Hepatic stellate cell (primary cell): ENCODE results near the gene OR52R1.
"Not testable (repeated sequence)": the region's sequence is repeated elsewhere in the genome, so short reads cannot be mapped to it uniquely, and the experiment has no call there.

Experiments
- DNase-seq: peaks from one replicate; pipeline ENCODE4 v3.0.0; 2011; ENCODE audit warnings: low spot score

OR52R1 gene

GRCh38 chr11:4804280-4804679 is at the start of gene OR52R1:
Gene OR52R1 (minus strand): TSS chr11:4804380. CDS start chr11:4804380, 0 bp downstream.
- no peak for DNase-seq

- peak; percentile 21 for DNase-seq
Measured at GRCh38 chr11:4851033-4851432, 46.9 kb upstream of the OR52R1 start.

- peak; percentile 1 for DNase-seq
Measured at GRCh38 chr11:4848908-4849532, 44.8 kb upstream of the OR52R1 start, which contains the start of gene OR51S1. Gene OR51S1 (minus strand): TSS chr11:4849208. CDS start chr11:4849208, 0 bp downstream.

- no peak for DNase-seq
Measured at GRCh38 chr11:4839851-4840549, 35.8 kb upstream of the OR52R1 start.

DNA sequence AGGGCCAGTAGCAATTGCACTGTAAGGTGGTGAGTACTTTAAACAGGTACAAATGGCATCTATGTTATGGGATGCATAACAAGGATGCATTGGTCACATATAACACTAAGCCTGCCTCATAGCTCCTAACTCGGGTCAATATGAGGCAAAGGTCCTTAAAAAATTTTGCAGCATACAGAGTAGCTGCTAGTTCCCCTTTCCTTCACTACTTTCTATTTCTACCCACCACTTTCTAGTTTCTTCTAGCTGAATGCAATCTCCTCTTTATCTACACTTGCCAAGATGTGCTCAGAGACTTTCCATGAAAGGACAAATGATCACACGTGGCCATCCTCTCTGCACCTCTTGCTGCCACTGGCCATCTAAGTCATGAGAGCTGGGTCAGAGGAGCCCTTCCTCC is 26.7 kb upstream of the OR52R1 start:
- no peak for DNase-seq

GRCh38 chr11:4830346-4830745 is 26.2 kb upstream of the OR52R1 start:
- DNase-seq: no peak

GRCh38 chr11:4826425-4826824 is 22.2 kb upstream of the OR52R1 start:
- peak; percentile 1 for DNase-seq

DNA sequence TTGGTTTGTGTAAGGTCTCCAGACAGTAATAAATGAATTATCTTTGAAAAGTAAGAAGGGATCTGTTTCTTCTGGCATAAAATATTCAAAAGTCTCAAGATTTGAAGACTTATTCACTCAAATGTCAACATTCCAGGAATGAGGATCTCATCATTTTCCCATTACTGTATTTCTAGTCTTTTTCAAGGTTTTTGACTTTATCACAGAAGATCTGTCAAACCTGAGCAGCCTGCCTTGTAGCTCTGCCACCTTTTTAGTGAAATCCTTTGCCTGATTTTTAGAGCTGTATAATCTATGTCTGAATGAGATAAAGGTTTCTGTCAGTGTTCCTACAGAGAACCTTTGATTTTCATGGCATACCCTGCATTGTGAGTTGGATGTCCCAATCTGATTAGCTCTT is 21.0 kb upstream of the OR52R1 start:
- DNase-seq: no peak

- no peak for DNase-seq
Measured at GRCh38 chr11:4821021-4821420, 16.8 kb upstream of the OR52R1 start, which contains the start of gene OR51F2. Gene OR51F2 (plus strand): TSS chr11:4821321. CDS start chr11:4821422, 101 bp downstream.

- no peak for DNase-seq
Measured at GRCh38 chr11:4809246-4809645, 5.1 kb upstream of the OR52R1 start.

- DNase-seq: no peak
Measured at GRCh38 chr11:4808476-4808875, 4.3 kb upstream of the OR52R1 start.

- DNase-seq: not testable (repeated sequence)
Measured at GRCh38 chr11:4801316-4801715, 2.9 kb downstream of the OR52R1 start.

- no peak for DNase-seq
Measured at GRCh38 chr11:4798427-4799183, 5.6 kb downstream of the OR52R1 start.

- DNase-seq: no peak
Measured at GRCh38 chr11:4797206-4797605, 7.0 kb downstream of the OR52R1 start.

DNA sequence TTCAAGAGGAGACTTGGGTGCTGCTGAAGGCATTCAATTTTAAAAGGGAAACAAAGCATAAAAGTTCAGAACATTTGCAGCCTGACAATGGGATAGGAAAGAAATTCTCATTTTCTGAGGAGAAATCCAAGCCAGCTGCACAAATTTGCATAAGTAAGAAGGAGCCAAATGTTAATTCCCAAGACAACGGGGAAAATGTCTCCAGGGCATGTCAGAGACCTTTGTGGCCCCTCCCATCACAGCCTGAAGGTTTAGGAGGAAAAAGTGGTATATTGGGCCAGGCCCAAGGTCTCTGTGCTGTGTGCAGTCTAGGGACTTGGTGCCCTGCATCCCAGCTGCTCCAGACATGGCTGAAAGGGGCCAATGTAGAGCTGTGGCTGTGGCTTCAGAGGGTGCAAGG is 21.7 kb downstream of the OR52R1 start:
- DNase-seq: no peak

DNA sequence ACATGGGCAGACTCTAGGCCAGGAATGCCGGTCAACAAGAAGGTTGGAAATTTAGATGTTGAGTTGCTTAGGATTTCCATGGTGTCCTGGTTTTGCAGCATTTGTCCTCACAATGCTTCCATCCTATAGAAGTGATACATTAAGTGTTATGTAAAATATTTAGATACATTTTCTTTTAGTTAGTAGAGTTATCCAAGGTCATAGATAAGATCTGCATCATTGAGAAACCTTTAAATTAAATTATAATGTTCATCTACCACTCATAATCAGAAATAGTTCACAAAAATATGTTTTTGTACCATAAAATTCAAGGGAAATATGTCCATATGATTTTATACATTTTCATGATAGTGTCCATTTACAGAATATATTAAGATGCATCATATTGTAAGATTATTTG is 34.3 kb downstream of the OR52R1 start, which contains the start of gene OR51F1:
Gene OR51F1, minus strand, starts transcription at position 101 of the 400 bp plus-strand sequence. Its CDS starts 0 bp downstream, at position 101.
- DNase-seq: no peak

DNA sequence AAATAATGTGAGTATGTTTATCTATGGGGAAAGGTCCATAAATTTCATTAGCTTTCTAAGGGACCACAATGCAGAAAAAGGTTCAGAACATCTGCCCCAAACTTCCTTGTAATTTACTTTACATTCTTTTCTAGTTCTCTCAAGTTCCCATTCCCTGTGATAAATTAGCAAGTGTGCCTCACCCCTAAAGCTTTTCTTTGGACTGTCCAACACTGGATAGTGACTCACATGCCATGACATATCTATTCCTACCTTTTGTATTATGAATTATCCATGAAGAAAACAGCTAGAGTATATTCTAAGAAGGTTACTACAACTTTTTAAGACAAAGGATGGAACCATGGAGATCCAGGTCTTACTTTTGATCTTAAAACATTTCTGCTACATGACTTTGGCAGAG is 36.1 kb downstream of the OR52R1 start:
- no peak for DNase-seq

DNA sequence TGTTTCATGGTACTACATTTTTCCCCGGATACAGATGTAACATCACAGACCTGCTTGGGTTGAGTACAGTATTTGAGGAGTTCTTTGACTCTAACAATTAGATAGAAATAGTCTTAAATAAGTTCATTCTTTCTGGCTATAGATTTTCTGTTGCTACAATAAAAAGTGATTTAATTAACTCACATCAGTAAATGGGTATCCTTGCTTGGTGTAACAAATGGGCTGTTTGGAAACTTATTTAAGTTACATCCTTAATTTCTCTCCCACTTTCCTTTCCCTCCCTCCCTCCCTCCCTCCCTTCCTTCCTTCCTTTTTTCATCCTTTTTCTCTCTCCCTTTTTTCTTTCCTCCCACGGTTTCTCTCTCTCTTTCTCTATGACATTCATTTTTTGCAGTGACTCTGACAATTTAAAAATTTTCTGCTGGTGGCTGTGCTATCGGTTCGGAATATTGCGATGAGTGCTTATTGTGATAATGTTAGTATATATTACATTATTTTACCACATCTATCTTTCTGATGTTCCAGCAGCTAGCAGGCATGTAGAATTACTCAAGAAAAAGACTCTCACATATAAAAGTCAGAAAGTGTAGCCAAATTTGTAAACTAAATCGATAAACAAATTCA is 37.6 kb downstream of the OR52R1 start:
- DNase-seq: no peak

DNA sequence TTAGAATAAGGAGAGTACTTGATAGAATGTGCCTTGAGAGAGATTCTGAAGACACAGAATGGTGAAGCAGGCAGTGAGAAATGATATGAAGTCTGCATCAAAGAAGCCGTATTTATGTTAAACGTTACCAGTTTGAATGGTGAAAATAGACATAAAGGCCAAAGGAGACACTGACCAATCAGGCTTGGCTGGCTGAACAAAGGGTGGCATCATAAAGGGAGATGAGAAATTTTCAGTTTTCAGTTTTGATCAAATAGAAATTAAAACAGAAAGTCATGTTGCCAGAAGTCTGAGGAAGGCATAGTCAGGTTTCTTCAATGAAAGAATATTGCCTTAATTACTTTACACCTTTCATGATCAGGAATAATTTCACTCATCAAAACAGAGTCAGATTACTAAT is 41.1 kb downstream of the OR52R1 start:
- DNase-seq: no peak
